PFSK-1 (cell line): ENCODE results near the gene SLC10A6.

ENCODE experiments used
- FOXP2 ChIP-seq: optimal IDR thresholded peaks from 2 replicates; pipeline ENCODE3; 2011; ENCODE audit warnings: borderline replicate concordance, control low read depth, inconsistent platforms; ENCODE audit not compliant: insufficient read depth; ENCODE audit errors: extremely low read length, extremely low read depth
- POLR2AphosphoS5 ChIP-seq: IDR thresholded peaks from 2 replicates; pipeline ENCODE4 v1.6.1; 2012; ENCODE audit warnings: low read depth, mild to moderate bottlenecking, control low read depth, low read length, moderate library complexity
- REST ChIP-seq, 2 experiments: IDR thresholded peaks; 2 replicates each; pipeline versions ENCODE4 v1.6.1 to v1.8.0; 2011 to 2012; ENCODE audit warnings: low read depth in 2 of 2, low read length in 2 of 2, control low read depth in 1 of 2, inconsistent platforms in 1 of 2, mild to moderate bottlenecking in 1 of 2, moderate library complexity in 1 of 2; ENCODE audit not compliant: insufficient read depth in 1 of 2
- SIN3A ChIP-seq: IDR thresholded peaks from 2 replicates; pipeline ENCODE4 v1.6.1; 2012; ENCODE audit warnings: mild to moderate bottlenecking, low read length, moderate library complexity, borderline replicate concordance; ENCODE audit not compliant: insufficient read depth
- TAF1 ChIP-seq: IDR thresholded peaks from 2 replicates; pipeline ENCODE4 v1.6.1; 2012; ENCODE audit warnings: low read length, control low read depth, borderline replicate concordance; ENCODE audit not compliant: insufficient read depth

- no peak for TF ChIP-seq TAF1
- TF ChIP-seq REST (IDR thresholded peaks at IDR 0.05; ENCODE audit: insufficient read depth in 1 of 2, low read depth in 2 of 2, low read length in 2 of 2): no peak
- no peak for TF ChIP-seq POLR2AphosphoS5
- no peak for TF ChIP-seq SIN3A
- no peak for TF ChIP-seq FOXP2
Observed at GRCh38 chr4:86895692-86896488, 46.7 kb upstream of the SLC10A6 start.
